GM12865 (cell line): ENCODE results near the gene ZYG11B.

Experiments used
- DNase-seq: peaks from one replicate; pipeline ENCODE4 v3.0.0; 2010; ENCODE audit warnings: low read depth
- H3K4me3 ChIP-seq: 2 replicates; pipeline ENCODE4 v1.5.1; 2011; ENCODE audit warnings: mild to moderate bottlenecking, low read depth, low read length, control low read depth
- TF ChIP-seq, protein P1 (sequence below): IDR thresholded peaks from 2 replicates; pipeline ENCODE4 v1.5.1; 2011; ENCODE audit warnings: low read length, control low read depth, low read depth, inconsistent platforms; ENCODE audit not compliant: insufficient read depth; ENCODE audit errors: missing control alignments

The ZYG11B gene

GRCh38 chr1:52693843-52694242 is 32.4 kb upstream of the ZYG11B start:
- no peak overlapping the region for H3K4me3 ChIP-seq
- DNase-seq: no peak
- TF ChIP-seq, protein P1, sequence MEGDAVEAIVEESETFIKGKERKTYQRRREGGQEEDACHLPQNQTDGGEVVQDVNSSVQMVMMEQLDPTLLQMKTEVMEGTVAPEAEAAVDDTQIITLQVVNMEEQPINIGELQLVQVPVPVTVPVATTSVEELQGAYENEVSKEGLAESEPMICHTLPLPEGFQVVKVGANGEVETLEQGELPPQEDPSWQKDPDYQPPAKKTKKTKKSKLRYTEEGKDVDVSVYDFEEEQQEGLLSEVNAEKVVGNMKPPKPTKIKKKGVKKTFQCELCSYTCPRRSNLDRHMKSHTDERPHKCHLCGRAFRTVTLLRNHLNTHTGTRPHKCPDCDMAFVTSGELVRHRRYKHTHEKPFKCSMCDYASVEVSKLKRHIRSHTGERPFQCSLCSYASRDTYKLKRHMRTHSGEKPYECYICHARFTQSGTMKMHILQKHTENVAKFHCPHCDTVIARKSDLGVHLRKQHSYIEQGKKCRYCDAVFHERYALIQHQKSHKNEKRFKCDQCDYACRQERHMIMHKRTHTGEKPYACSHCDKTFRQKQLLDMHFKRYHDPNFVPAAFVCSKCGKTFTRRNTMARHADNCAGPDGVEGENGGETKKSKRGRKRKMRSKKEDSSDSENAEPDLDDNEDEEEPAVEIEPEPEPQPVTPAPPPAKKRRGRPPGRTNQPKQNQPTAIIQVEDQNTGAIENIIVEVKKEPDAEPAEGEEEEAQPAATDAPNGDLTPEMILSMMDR: no peak

GRCh38 chr1:52695627-52696026 is 30.6 kb upstream of the ZYG11B start:
- TF ChIP-seq, protein P1: no peak
- no peak for DNase-seq
- no peak overlapping the region for H3K4me3 ChIP-seq

- TF ChIP-seq, protein P1: no peak
- DNase-seq: peak; percentile 88
- peak within 1 kb of the TSS; percentile 91 for H3K4me3 ChIP-seq
These were observed 28.2 kb upstream of the ZYG11B start, which contains the start of gene COA7 for GRCh38 chr1:52697795-52698674. Gene COA7 (minus strand): TSS chr1:52698347. CDS start chr1:52698326, 21 bp downstream.

DNA sequence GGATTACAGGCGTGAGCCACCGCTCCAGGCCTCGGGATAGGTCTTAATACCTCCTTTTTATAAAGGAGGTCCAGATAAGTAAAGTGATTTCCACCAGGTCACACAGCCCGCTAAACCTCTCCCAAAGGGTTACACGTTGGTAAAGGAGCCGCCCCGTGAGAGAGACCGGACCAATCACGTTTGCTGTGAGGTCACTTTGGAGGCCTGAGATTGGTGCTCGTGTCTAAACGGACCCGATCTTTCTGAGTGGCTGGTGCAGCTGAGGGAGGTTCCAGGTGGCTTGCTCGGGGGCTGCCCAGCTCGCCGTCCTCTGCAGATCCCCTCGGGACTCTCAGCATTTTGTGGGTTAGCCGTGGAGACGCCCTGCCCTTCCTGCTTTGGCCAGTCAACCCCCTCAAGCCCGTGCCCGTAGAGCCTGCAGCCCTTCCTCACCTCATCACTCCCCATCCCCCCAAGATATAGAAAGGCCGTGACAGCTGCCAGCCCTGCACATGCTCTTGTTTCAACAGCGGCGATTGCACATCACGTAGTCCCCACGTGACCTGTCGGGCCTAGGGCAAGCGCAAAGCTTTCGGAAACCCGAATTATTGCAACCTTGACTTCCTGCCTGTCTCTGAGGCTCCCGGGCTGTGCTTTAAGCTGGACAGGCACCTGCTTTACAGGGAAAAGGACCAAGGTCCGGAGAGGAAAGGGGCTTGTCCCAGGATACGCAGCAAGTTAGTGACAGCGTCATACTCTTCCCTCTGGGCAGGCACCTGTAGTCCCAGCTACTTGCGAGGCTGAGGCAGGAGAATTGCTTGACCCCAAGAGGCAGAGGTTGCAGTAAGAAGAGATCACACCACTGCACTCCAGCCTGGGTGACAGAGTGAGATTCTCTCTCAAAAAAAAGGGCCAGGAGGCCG is 23.1 kb upstream of the ZYG11B start:
- H3K4me3 ChIP-seq: peak overlapping the region; percentile 65
- TF ChIP-seq, protein P1: no peak
- DNase-seq: peak; percentile 97

DNA sequence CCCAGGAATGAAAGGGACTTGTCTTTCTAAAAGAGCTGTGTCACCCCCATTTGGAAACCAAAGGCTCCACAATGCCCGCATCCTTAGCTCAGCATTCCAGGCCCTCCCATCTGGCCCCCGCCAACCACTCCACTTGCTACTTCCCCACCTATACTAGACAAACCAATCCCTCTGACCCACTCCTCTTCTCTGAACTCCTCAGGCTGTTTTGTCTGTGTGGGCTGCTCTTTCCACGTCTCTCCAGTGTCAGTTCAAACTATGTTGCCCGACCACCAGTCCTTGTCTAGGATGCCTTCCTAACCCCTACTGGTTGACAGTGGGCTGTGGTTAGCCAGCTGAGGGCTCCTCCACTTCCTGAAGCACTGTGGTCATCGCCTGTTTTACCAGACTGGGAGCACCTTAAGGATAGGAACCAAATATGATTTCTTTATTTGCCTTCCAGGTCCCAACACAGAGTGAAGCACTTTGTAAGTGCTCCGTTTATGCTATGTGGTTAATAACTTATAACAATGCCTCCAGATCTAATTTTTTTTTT is 20.1 kb upstream of the ZYG11B start:
- DNase-seq: no peak
- TF ChIP-seq, protein P1: no peak
- no peak overlapping the region for H3K4me3 ChIP-seq

DNA sequence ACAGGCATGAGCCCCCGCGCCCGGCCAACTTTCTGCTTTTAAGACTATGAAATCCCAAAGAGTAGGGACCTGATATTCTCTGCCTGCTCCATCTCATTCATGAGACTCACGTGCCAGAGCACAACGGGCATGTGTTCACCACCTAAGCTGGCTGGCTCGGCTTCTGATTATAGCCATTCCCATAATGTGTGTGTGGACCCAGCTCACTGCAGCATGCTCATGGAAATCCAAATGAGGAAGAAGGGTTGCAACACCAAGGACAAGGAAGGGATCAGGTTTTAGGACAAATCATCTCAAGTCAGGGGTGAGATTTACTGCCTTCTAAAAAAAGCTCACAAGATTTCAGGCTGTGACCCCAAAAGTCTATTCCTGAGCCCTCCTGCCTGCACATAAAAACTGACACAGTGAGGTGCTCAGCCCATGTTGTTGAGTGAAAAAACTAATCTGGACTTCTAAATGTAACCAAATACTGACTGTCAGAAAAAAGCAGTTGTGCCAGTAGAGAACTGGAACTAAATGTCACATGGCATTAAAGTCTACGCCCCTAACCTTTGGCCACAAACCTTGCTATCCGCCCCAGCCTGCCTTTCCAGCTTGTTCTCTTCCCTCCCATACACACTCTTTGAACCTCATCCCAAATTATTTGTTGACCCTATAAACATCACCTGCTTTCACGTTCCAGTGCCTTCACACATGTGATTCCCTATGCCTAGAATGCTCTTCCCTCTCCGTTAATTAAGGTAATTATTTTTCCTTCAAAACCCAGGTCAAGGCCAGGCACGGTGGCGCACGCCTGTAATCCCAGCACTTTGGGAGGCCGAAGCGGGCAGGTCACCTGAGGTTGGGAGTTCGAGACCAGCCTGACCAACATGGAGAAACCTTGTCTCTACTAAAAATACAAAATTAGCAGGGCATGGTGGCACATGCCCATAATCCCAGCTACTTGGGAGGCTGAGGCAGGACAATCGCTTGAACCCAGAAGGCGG is 19.0 kb upstream of the ZYG11B start:
- no peak overlapping the region for H3K4me3 ChIP-seq
- DNase-seq: no peak
- TF ChIP-seq, protein P1: no peak
